Activated T-cell treated with anti-CD3 and anti-CD28 coated beads for 1 hour (primary cell): ENCODE results near the gene CLMN.
"Not testable (repeated sequence)": the region's sequence is repeated elsewhere in the genome, so short reads cannot be mapped to it uniquely, and the experiment has no call there.

ENCODE experiments used
- DNase-seq: peaks from one replicate; pipeline ENCODE4 v3.0.0-alpha.2; 2020; ENCODE audit warnings: low read depth

CLMN gene

GRCh38 chr14:95218472-95219193, 101.1 kb downstream of the CLMN start:
- DNase-seq, result no peak

GRCh38 chr14:95218006-95218405, 101.7 kb downstream of the CLMN start:
- DNase-seq, result no peak

- no peak for DNase-seq
These were observed 102.3 kb downstream of the CLMN start for GRCh38 chr14:95217391-95217900.

- no peak for DNase-seq
These were observed 103.7 kb downstream of the CLMN start for GRCh38 chr14:95216008-95216407.

- no peak for DNase-seq
These were observed 104.5 kb downstream of the CLMN start for GRCh38 chr14:95215094-95215725.

GRCh38 chr14:95213774-95214173, 105.9 kb downstream of the CLMN start:
- DNase-seq, result no peak

GRCh38 chr14:95211721-95212504, 107.8 kb downstream of the CLMN start:
- DNase-seq, result no peak

- DNase-seq, result no peak
These were observed 109.0 kb downstream of the CLMN start for GRCh38 chr14:95210699-95211098.

GRCh38 chr14:95208598-95208997, 111.1 kb downstream of the CLMN start:
- DNase-seq, result no peak

- DNase-seq, result no peak
These were observed 112.1 kb downstream of the CLMN start for GRCh38 chr14:95207475-95208233.

- no peak for DNase-seq
These were observed 113.2 kb downstream of the CLMN start for GRCh38 chr14:95206534-95206933.

GRCh38 chr14:95204705-95205104, 115.0 kb downstream of the CLMN start:
- no peak for DNase-seq

GRCh38 chr14:95201745-95202144, 118.0 kb downstream of the CLMN start:
- not testable (repeated sequence) for DNase-seq

GRCh38 chr14:95200404-95200803, 119.3 kb downstream of the CLMN start:
- DNase-seq, result no peak

- DNase-seq, result no peak
These were observed 120.3 kb downstream of the CLMN start for GRCh38 chr14:95199298-95199983.

GRCh38 chr14:95198320-95198719, 121.4 kb downstream of the CLMN start:
- no peak for DNase-seq

GRCh38 chr14:95197551-95197950, 122.2 kb downstream of the CLMN start:
- DNase-seq, result no peak

GRCh38 chr14:95196826-95197545, 122.7 kb downstream of the CLMN start:
- DNase-seq, result no peak

- no peak for DNase-seq
These were observed 123.4 kb downstream of the CLMN start for GRCh38 chr14:95196268-95196667.

GRCh38 chr14:95195031-95195430, 124.7 kb downstream of the CLMN start:
- DNase-seq, result no peak

- DNase-seq, result no peak
These were observed 126.6 kb downstream of the CLMN start for GRCh38 chr14:95193081-95193480.
